ENCODE data around the gene MEGF9. TPM values are rescaled to one million over a fixed set of nuclear protein-coding genes. Genes with fewer than 3 reads are reported as not detected.
"Not testable (repeated sequence)": the region's sequence is repeated elsewhere in the genome, so short reads cannot be mapped to it uniquely, and the experiment has no call there.

Gene MEGF9
- total RNA-seq, 1 experiment from 2014 or later, result 12.2 TPM

GRCh38 chr9:120556775-120557174 lies 157.5 kb downstream of the MEGF9 start:
- ChIA-PET POLR2A (ENCODE audit: low non-redundant PET) (no interaction called here), CTCF (no interaction called here)
- no TSS peak for BruUV-seq (replicated peaks)
- Histone ChIP-seq H3K27me3 (replicated peaks; ENCODE audit: insufficient read depth, low read depth, low read length, poor library complexity) (no peaks in the 10 kb centered on the region), H3K4me3 (ENCODE audit: low read depth, low read length, poor library complexity, severe bottlenecking) (no peak overlapping the region), H3K4me1 (ENCODE audit: insufficient read depth, low read length, poor library complexity, severe bottlenecking) (no peaks in the 10 kb centered on the region), H3K36me3 (ENCODE audit: insufficient read depth, low read length, poor library complexity, severe bottlenecking) (peaks cover 12% of the 10 kb centered on the region), H3K27ac (ENCODE audit: low read depth, low read length, poor library complexity, severe bottlenecking) (no peak overlapping the region), H3K9me3 (ENCODE audit: low read depth, low read length, poor library complexity, severe bottlenecking) (no peaks in the 10 kb centered on the region)
- no peak for TF ChIP-seq CTCF (conservative IDR thresholded peaks at IDR 0.05; ENCODE audit: low read depth, low read length)
- TF ChIP-seq EZH2 (IDR thresholded peaks at IDR 0.05; ENCODE audit: borderline replicate concordance, low read depth, low read length, poor library complexity, severe bottlenecking), result no peak
- no peak for DNase-seq (ENCODE audit: low spot score)
- intact Hi-C loops (cut with micrococcal nuclease; ENCODE audit: unreplicated experiment), result no loop called here

- ChIA-PET CTCF (no interaction called here), POLR2A (ENCODE audit: low non-redundant PET) (no interaction called here)
- no TSS peak for BruUV-seq (replicated peaks)
- Histone ChIP-seq H3K9me3 (ENCODE audit: low read depth, low read length, poor library complexity, severe bottlenecking) (no peaks in the 10 kb centered on the region), H3K4me3 (ENCODE audit: low read depth, low read length, poor library complexity, severe bottlenecking) (no peak overlapping the region), H3K36me3 (ENCODE audit: insufficient read depth, low read length, poor library complexity, severe bottlenecking) (peaks cover 12% of the 10 kb centered on the region), H3K4me1 (ENCODE audit: insufficient read depth, low read length, poor library complexity, severe bottlenecking) (no peaks in the 10 kb centered on the region), H3K27ac (ENCODE audit: low read depth, low read length, poor library complexity, severe bottlenecking) (no peak overlapping the region), H3K27me3 (replicated peaks; ENCODE audit: insufficient read depth, low read depth, low read length, poor library complexity) (no peaks in the 10 kb centered on the region)
- intact Hi-C loops (cut with micrococcal nuclease; ENCODE audit: unreplicated experiment), result no loop called here
- no peak for TF ChIP-seq EZH2 (IDR thresholded peaks at IDR 0.05; ENCODE audit: borderline replicate concordance, low read depth, low read length, poor library complexity, severe bottlenecking)
- no peak for TF ChIP-seq CTCF (conservative IDR thresholded peaks at IDR 0.05; ENCODE audit: low read depth, low read length)
- no peak for DNase-seq (ENCODE audit: low spot score)
Measured at GRCh38 chr9:120555839-120556238, 158.4 kb downstream of the MEGF9 start.

- H3K9me3 ChIP-seq (ENCODE audit: low read depth, low read length, poor library complexity, severe bottlenecking); H3K27me3 ChIP-seq (replicated peaks; ENCODE audit: insufficient read depth, low read depth, low read length, poor library complexity); CTCF ChIA-PET; H3K4me3 ChIP-seq (ENCODE audit: low read depth, low read length, poor library complexity, severe bottlenecking); intact Hi-C loops (cut with micrococcal nuclease; ENCODE audit: unreplicated experiment); H3K27ac ChIP-seq (ENCODE audit: low read depth, low read length, poor library complexity, severe bottlenecking); BruUV-seq (replicated peaks); DNase-seq (ENCODE audit: low spot score); POLR2A ChIA-PET (ENCODE audit: low non-redundant PET); H3K4me1 ChIP-seq (ENCODE audit: insufficient read depth, low read length, poor library complexity, severe bottlenecking): not testable (repeated sequence)
- peaks cover 32% of the 10 kb centered on the region for H3K36me3 ChIP-seq (ENCODE audit: insufficient read depth, low read length, poor library complexity, severe bottlenecking)
Measured at GRCh38 chr9:120552210-120552704, 162.0 kb downstream of the MEGF9 start.

Other genes starting within 250 kb of the MEGF9 start
- gene CDK5RAP2, start 134.3 kb downstream of the MEGF9 start, total RNA-seq (2021), result 94.5 and 97.0 TPM in 2 replicates
- gene FBXW2, start 78.9 kb upstream of the MEGF9 start, total RNA-seq (2021), result 63.9 and 68.5 TPM in 2 replicates
- 64.9 and 67.0 TPM in 2 replicates for gene PSMD5, start 128.5 kb upstream of the MEGF9 start, total RNA-seq (2021)
- 75.7 and 77.4 TPM in 2 replicates for gene PHF19, start 162.7 kb upstream of the MEGF9 start, total RNA-seq (2021)
- gene TRAF1, start 212.3 kb upstream of the MEGF9 start, total RNA-seq (2021), result 0.73 and 0.85 TPM in 2 replicates